ENCODE data around the gene LDLR. TPM values are rescaled to one million over a fixed set of nuclear protein-coding genes. Genes with fewer than 3 reads are reported as not detected.

LDLR gene
- total and polyA plus RNA-seq, 2 of the 4 experiments (the other 2 are of a cell fraction), result 45.2 to 53.8 TPM

DNA sequence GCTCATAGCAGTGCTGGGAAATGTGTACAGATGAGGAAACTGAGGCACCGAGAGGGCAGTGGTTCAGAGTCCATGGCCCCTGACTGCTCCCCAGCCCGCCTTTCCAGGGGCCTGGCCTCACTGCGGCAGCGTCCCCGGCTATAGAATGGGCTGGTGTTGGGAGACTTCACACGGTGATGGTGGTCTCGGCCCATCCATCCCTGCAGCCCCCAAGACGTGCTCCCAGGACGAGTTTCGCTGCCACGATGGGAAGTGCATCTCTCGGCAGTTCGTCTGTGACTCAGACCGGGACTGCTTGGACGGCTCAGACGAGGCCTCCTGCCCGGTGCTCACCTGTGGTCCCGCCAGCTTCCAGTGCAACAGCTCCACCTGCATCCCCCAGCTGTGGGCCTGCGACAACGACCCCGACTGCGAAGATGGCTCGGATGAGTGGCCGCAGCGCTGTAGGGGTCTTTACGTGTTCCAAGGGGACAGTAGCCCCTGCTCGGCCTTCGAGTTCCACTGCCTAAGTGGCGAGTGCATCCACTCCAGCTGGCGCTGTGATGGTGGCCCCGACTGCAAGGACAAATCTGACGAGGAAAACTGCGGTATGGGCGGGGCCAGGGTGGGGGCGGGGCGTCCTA, 15.9 kb downstream of the LDLR start:
- in situ Hi-C loops (cut with MboI; ENCODE audit: low sequenced_read_pairs), result no loop called here
- Histone ChIP-seq H3K79me1 (ENCODE audit: low read depth in 1 of 2, low read length in 2 of 2) (peaks cover 5 to 40% of the 10 kb centered on the region in 2 experiments; a peak in 3 of 4 replicates), H4K91ac (ENCODE audit: insufficient read depth, low read depth, low read length) (no peak overlapping the region), H3K4ac (ENCODE audit: low read depth, low read length) (no peak overlapping the region), H3K9me1 (ENCODE audit: insufficient read depth, low read length) (no peaks in the 10 kb centered on the region; the same call in 1 of the 2 replicates), H2AK9ac (replicated peaks; ENCODE audit: low read depth, low read length, poor library complexity) (no peak overlapping the region), H2BK20ac (ENCODE audit: low read depth, low read length) (no peak overlapping the region), H3K36me3 (ENCODE audit: control insufficient read depth, insufficient read depth, low read length) (peaks cover 66% of the 10 kb centered on the region), H2BK120ac (ENCODE audit: low read depth, low read length) (no peak overlapping the region), H2AFZ (replicated peaks; ENCODE audit: low read length, poor library complexity) (no peak overlapping the region), H4K5ac (ENCODE audit: low read depth, low read length) (no peak overlapping the region), H3K4me1 (ENCODE audit: control insufficient read depth, insufficient read depth, low read length) (no peaks in the 10 kb centered on the region), H3K4me3 (ENCODE audit: insufficient read depth, low read depth, low read length) (no peak overlapping the region), H3K23ac (ENCODE audit: low read depth, low read length) (no peak overlapping the region), H3K14ac (replicated peaks; ENCODE audit: low read depth, low read length) (no peak overlapping the region), H3K9me3 (ENCODE audit: control insufficient read depth, insufficient read depth, low read length) (no peaks in the 10 kb centered on the region), H3K18ac (ENCODE audit: low read depth, low read length) (no peak overlapping the region), H2BK5ac (ENCODE audit: low read depth, low read length, poor library complexity, severe bottlenecking) (no peak overlapping the region), H3K27ac (ENCODE audit: insufficient read depth, low read length) (no peak overlapping the region), H3K4me2 (ENCODE audit: low read depth, low read length) (no peak overlapping the region), H2AK5ac (ENCODE audit: low read depth, low read length) (no peak overlapping the region), H2BK15ac (ENCODE audit: low read depth, low read length) (no peak overlapping the region), H3K9ac (ENCODE audit: low read depth, low read length) (no peak overlapping the region), H3K56ac (ENCODE audit: extremely low read depth, insufficient read depth, low read length) (no peak overlapping the region), H3K27me3 (ENCODE audit: control insufficient read depth, insufficient read depth, low read length) (no peaks in the 10 kb centered on the region), H4K20me1 (ENCODE audit: insufficient read depth, low read length) (peaks cover 18% of the 10 kb centered on the region; the same call in 1 of the 2 replicates), H4K8ac (ENCODE audit: low read depth in 2 of 2, low read length in 2 of 2) (no peak overlapping the region)
- no TSS peak for BruUV-seq (replicated peaks)
- CTCF ChIA-PET, result no interaction called here
- dilution Hi-C loops (cut with HindIII; ENCODE audit: low sequenced_read_pairs, unreplicated experiment), result no loop called here
- 95% methylated on average over 25 of the region's 36 CpGs; no CpG with 5 or more reads in 1 of the 2 experiments for WGBS, 2 experiments (ENCODE audit: extremely low coverage in 2 of 2, insufficient read length in 1 of 2)
- no peak for TF ChIP-seq MAZ (IDR thresholded peaks at IDR 0.05; ENCODE audit: borderline replicate concordance, low read depth, low read length)
- TF ChIP-seq RAD21 (IDR thresholded peaks at IDR 0.05; ENCODE audit: low read length), result no peak
- TF ChIP-seq RFX5 (IDR thresholded peaks at IDR 0.05; ENCODE audit: low read depth, low read length), result no peak
- no peak for TF ChIP-seq FOS (IDR thresholded peaks at IDR 0.05; ENCODE audit: low read depth, low read length)
- no peak for TF ChIP-seq SMC3 (IDR thresholded peaks at IDR 0.05; ENCODE audit: low read depth, low read length)
- no peak for TF ChIP-seq MAFK (IDR thresholded peaks at IDR 0.05; ENCODE audit: low read depth, low read length)
- ATAC-seq (ENCODE audit: low read depth), result no peak
- POLR2A ChIA-PET (ENCODE audit: unreplicated experiment), result no interaction called here
- DNase-seq, result no peak
- intact Hi-C loops (cut with micrococcal nuclease), result no loop called here
